ENCODE measurements around the gene SNX15.

DNA sequence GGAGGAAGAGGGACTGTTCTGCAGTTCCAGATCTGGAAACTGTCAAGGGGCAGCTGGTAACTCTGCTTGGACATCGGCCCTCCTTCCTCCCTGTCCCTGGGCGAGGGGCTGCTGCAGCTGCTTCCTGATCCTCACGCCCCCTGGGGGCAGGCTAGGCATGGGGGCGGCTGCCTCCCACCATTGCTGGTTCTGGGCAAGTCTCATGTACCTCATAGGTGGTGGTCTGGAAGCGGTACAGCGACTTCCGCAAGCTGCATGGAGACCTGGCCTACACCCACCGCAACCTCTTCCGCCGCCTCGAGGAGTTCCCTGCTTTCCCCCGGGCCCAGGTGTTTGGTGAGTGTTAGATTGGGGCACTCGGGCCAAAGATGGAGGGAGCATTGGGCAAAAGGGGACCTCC lies 5.0 kb downstream of the SNX15 start:
- TF ChIP-seq, protein P1, sequence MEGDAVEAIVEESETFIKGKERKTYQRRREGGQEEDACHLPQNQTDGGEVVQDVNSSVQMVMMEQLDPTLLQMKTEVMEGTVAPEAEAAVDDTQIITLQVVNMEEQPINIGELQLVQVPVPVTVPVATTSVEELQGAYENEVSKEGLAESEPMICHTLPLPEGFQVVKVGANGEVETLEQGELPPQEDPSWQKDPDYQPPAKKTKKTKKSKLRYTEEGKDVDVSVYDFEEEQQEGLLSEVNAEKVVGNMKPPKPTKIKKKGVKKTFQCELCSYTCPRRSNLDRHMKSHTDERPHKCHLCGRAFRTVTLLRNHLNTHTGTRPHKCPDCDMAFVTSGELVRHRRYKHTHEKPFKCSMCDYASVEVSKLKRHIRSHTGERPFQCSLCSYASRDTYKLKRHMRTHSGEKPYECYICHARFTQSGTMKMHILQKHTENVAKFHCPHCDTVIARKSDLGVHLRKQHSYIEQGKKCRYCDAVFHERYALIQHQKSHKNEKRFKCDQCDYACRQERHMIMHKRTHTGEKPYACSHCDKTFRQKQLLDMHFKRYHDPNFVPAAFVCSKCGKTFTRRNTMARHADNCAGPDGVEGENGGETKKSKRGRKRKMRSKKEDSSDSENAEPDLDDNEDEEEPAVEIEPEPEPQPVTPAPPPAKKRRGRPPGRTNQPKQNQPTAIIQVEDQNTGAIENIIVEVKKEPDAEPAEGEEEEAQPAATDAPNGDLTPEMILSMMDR (IDR thresholded peaks at IDR 0.05) = no peak
- TF ChIP-seq POLR2A (IDR thresholded peaks at IDR 0.05) = no peak

Data from body of pancreas (tissue), 4 donors.